ENCODE measurements around the gene CHTOP.
"Not testable (repeated sequence)": the region's sequence is repeated elsewhere in the genome, so short reads cannot be mapped to it uniquely, and the experiment has no call there.

The CHTOP gene

DNA sequence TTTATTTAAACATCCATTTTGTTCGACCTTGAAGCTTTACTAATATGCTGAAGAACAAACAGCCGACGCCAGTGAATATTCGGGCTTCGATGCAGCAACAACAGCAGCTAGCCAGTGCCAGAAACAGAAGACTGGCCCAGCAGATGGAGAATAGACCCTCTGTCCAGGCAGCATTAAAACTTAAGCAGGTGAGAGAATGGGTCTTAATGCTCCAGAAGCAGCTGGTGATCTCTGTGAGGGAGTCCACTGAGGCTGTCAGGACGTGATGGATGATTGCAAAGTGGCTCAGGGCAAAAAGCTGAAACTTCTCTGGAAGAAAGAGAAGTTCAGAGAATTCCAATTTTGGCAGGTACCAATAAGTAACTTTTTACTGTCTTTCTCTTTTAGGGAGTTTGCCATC, 4.4 kb downstream of the CHTOP start:
- DNase-seq (ENCODE audit: low read depth, low spot score), result no peak
- no peak overlapping the region for H3K4me3 ChIP-seq (ENCODE audit: low read depth, low read length)
- POLR2A ChIA-PET, result interaction anchor here (0.9 to 2.1 kb wide), 3 partner anchors 11 to 13 kb away, joined by 3 to 8 read pairs (median 4); partner anchors contain the start of gene S100A13
- CTCF ChIA-PET, result interaction anchor here (0.6 to 2.4 kb wide), 9 partner anchors 9 to 106 kb away, joined by 3 to 10 read pairs (median 4); partner anchors contain the start of gene S100A13
- TF ChIP-seq, protein P1, sequence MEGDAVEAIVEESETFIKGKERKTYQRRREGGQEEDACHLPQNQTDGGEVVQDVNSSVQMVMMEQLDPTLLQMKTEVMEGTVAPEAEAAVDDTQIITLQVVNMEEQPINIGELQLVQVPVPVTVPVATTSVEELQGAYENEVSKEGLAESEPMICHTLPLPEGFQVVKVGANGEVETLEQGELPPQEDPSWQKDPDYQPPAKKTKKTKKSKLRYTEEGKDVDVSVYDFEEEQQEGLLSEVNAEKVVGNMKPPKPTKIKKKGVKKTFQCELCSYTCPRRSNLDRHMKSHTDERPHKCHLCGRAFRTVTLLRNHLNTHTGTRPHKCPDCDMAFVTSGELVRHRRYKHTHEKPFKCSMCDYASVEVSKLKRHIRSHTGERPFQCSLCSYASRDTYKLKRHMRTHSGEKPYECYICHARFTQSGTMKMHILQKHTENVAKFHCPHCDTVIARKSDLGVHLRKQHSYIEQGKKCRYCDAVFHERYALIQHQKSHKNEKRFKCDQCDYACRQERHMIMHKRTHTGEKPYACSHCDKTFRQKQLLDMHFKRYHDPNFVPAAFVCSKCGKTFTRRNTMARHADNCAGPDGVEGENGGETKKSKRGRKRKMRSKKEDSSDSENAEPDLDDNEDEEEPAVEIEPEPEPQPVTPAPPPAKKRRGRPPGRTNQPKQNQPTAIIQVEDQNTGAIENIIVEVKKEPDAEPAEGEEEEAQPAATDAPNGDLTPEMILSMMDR (IDR thresholded peaks at IDR 0.05; ENCODE audit: insufficient read depth, low read length, missing control alignments), result no peak

DNA sequence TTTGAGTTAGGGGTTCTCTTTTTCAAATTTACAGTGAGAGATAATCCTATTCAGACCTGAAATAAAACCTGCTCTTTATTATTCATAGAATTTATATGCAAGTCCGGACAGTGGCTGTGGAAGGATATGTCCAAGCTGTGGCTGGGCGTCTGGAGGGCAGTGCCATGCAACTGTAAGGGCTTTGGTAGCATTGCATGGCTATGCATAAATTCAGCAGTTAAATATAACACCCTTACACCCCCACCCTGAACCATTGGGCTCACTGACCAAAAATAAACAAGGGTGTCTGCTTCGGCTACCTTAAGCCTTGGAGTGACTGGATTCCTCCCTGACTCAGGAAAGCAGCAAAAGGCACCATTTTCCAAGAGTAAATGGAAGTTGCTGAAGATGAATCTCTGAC, 5.4 kb downstream of the CHTOP start:
- H3K4me3 ChIP-seq (ENCODE audit: low read depth, low read length), result no peak overlapping the region
- no peak for DNase-seq (ENCODE audit: low read depth, low spot score)
- TF ChIP-seq, protein P1 (IDR thresholded peaks at IDR 0.05; ENCODE audit: insufficient read depth, low read length, missing control alignments), result no peak
- CTCF ChIA-PET, result interaction anchor here (1.0 to 3.7 kb wide), 3 partner anchors 67 to 128 kb away, joined by 3 to 13 read pairs (median 6); no protein-coding TSS in a partner anchor
- POLR2A ChIA-PET, result interaction anchor here (1.2 to 2.1 kb wide), 3 partner anchors 10 to 21 kb away, joined by 3 to 8 read pairs (median 4); partner anchors contain the start of gene S100A13

DNA sequence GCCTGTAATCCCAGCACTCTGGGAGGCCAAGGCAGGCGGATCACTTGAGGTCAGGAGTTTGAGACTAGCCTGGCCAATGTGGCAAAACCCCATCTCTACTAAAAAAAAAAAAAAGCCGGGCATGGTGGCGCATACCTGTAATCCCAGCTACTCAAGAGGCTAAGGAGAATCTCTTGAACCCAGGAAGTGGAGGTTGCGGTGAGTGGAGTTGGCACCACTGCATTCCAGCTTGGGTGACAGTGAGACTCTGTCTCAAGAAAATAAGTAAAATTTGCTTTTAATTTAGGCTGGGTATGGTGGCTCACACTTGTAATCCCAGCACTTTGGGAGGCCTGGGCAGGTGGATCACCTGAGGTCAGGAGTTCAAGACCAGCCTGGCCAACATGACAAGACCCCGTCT, 6.3 kb downstream of the CHTOP start:
- H3K4me3 ChIP-seq (ENCODE audit: low read depth, low read length); DNase-seq (ENCODE audit: low read depth, low spot score): not testable (repeated sequence)
- CTCF ChIA-PET, result interaction anchor here (1.3 to 3.7 kb wide), 2 partner anchors 68 to 129 kb away, joined by 6 to 13 read pairs; no protein-coding TSS in a partner anchor
- POLR2A ChIA-PET, result interaction anchor here (0.8 to 2.2 kb wide), 4 partner anchors 11 to 73 kb away, joined by 3 to 8 read pairs (median 4); partner anchors contain the start of gene S100A13

DNA sequence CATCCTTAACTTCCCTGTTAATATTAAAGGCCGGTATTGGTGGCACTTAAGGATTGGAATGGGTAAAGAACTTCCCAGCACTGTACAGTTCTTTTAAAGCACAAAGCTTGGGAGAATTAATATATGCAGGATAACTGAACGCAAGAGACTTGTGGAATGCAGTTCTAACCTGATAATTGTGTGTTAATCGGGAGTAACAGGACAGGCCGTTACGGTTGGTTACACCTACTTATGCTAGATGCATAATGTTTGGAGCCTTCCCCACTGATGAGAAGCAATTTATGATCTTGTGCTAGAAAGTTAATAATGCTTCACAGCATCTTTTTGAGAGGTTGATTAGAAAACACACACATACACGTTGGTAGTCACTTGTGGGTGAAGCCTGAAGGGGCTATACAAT, 7.0 kb downstream of the CHTOP start:
- TF ChIP-seq, protein P1 (IDR thresholded peaks at IDR 0.05; ENCODE audit: insufficient read depth, low read length, missing control alignments), result no peak
- H3K4me3 ChIP-seq (ENCODE audit: low read depth, low read length), result no peak overlapping the region
- CTCF ChIA-PET, result interaction anchor here (2.0 to 3.7 kb wide), 3 partner anchors 13 to 130 kb away, joined by 4 to 14 read pairs (median 13); partner anchors contain the start of genes S100A1 and S100A13
- DNase-seq (ENCODE audit: low read depth, low spot score), result no peak
- POLR2A ChIA-PET, result interaction anchor here (0.8 to 2.2 kb wide), 4 partner anchors 11 to 74 kb away, joined by 3 to 8 read pairs (median 4); partner anchors contain the start of gene S100A13

DNA sequence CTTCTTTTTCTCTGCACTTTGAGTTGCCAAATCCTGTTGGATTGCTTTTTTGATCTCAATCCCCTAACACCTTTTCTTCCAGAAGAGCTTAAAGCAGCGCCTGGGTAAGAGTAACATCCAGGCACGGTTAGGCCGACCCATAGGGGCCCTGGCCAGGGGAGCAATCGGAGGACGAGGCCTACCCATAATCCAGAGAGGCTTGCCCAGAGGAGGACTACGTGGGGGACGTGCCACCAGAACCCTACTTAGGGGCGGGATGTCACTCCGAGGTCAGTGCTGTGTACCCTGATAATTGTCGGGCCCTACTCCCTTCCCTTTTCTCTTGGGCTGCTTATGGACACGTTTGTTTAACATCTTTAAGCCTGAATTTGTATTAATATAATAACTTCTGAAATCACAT, 8.3 kb downstream of the CHTOP start:
- H3K4me3 ChIP-seq (ENCODE audit: low read depth, low read length), result no peak overlapping the region
- ChIA-PET CTCF (interaction anchor here (0.8 to 3.7 kb wide), 4 partner anchors 11 to 131 kb away, joined by 3 to 14 read pairs (median 8); partner anchors contain the start of genes S100A1 and S100A13), POLR2A (no interaction called here)
- no peak for DNase-seq (ENCODE audit: low read depth, low spot score)
- TF ChIP-seq, protein P1 (IDR thresholded peaks at IDR 0.05; ENCODE audit: insufficient read depth, low read length, missing control alignments), result no peak

DNA sequence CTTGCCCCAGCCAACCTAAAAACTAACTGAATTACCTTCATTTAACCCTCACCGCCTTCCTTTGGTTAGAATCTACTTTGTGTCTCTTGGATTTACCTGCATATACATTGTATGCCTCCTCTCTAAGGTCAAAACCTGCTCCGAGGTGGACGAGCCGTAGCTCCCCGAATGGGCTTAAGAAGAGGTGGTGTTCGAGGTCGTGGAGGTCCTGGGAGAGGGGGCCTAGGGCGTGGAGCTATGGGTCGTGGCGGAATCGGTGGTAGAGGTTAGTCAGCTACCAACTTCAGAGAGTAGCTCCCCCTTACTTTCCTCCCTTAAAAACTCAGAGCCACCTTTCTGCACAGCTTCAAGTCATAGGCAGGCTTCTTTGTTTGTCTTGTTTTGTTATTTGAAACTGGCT, 9.2 kb downstream of the CHTOP start:
- TF ChIP-seq, protein P1 (IDR thresholded peaks at IDR 0.05; ENCODE audit: insufficient read depth, low read length, missing control alignments), result no peak
- H3K4me3 ChIP-seq (ENCODE audit: low read depth, low read length), result no peak overlapping the region
- POLR2A ChIA-PET, result interaction anchor here (0.7 to 3.0 kb wide), 4 partner anchors 9 to 136 kb away, joined by 3 to 16 read pairs (median 6); partner anchors contain the start of genes CHTOP, S100A13 and S100A16
- DNase-seq (ENCODE audit: low read depth, low spot score), result no peak
- CTCF ChIA-PET, result interaction anchor here (0.5 to 4.0 kb wide), 8 partner anchors 9 to 379 kb away, joined by 3 to 23 read pairs (median 5); partner anchors contain the start of genes CHTOP, S100A1 and S100A13
